ENCODE data around the gene PLA2G1B. TPM values are rescaled to one million over a fixed set of nuclear protein-coding genes. Genes with fewer than 3 reads are reported as not detected.

Gene PLA2G1B
- total and polyA plus RNA-seq, 9 of the 15 experiments (the other 6 are each of a cell fraction or from before 2014, with no cell fraction given), result 1.4 TPM; not detected in 8

DNA sequence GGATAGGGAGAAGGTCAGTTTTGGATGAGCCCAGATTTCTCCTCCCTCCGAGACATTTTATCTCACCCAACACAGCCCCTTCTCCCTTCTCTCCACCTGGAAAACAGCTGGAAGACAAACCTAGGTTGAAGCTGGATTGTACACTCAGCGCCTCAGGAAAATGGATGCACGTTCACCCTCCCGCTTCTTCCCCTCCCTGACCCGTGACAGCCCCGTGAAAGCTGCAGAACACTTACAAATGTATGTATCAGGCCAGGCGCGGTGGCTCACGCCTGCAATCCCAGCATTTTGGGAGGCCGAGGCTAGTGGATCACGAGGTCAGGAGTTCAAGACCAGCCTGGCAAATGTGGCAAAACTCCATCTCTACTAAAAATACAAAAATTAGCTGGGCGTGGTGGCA is 40.1 kb downstream of the PLA2G1B start:
- DNase-seq (ENCODE audit: extremely low read depth in 1 of 4, low spot score in 3 of 4), result no peak
- H3K36me3 ChIP-seq (ENCODE audit: control insufficient read depth, insufficient read depth, low read length), result no peaks in the 10 kb centered on the region
- H3K4me1 ChIP-seq (replicated peaks in 1 of 2; ENCODE audit: control insufficient read depth in 2 of 2, insufficient read depth in 2 of 2, low read length in 2 of 2), result peaks cover 5 to 27% of the 10 kb centered on the region in 2 experiments; a peak in 3 of 5 replicates
- 21% methylated on average over 12 of the region's 12 CpGs for WGBS (ENCODE audit: insufficient coverage, low coverage, missing lambda C conversion rate)
- no peaks in the 10 kb centered on the region for H3K79me2 ChIP-seq (ENCODE audit: control insufficient read depth, insufficient read depth, low read length)
- in situ Hi-C loops (cut with MboI) (no loop called here), intact Hi-C loops (cut with micrococcal nuclease) (no loop called here)
- no peaks in the 10 kb centered on the region for H3K9me3 ChIP-seq (replicated peaks; ENCODE audit: control insufficient read depth, insufficient read depth, low read depth, low read length)
- H3K27ac ChIP-seq (ENCODE audit: extremely low read depth, low read depth, low read length), result no peak overlapping the region
- CTCF ChIA-PET (ENCODE audit: low intra/inter-chr PET ratio), result no interaction called here
- no peaks in the 10 kb centered on the region for H3K9me1 ChIP-seq (ENCODE audit: control insufficient read depth, insufficient read depth, low read length)
- H3K9ac ChIP-seq (ENCODE audit: insufficient read depth in 1 of 2, low read depth in 2 of 2, low read length in 2 of 2), result no peak overlapping the region
- H3K4me2 ChIP-seq (ENCODE audit: insufficient read depth, low read length), result no peak overlapping the region
- no peak overlapping the region for H3K4me3 ChIP-seq
- H2AFZ ChIP-seq (ENCODE audit: low read depth, low read length), result no peak overlapping the region
- TF ChIP-seq TEAD1 (CRISPR knock-in tag; IDR thresholded peaks at IDR 0.05) (no peak), CEBPG (CRISPR knock-in tag; IDR thresholded peaks at IDR 0.05) (no peak), CEBPG (tag; conservative IDR thresholded peaks at IDR 0.05 in 1 of 2, IDR thresholded peaks at IDR 0.05 in 1 of 2) (no peak), REST (IDR thresholded peaks at IDR 0.05; ENCODE audit: borderline replicate concordance) (no peak), REST (CRISPR knock-in tag; IDR thresholded peaks at IDR 0.05; ENCODE audit: low read depth) (no peak)
- ATAC-seq, result no peak
- no TSS peak for BruUV-seq (replicated peaks)
- H4K20me1 ChIP-seq (replicated peaks; ENCODE audit: control insufficient read depth, insufficient read depth, low read length), result no peaks in the 10 kb centered on the region
- FAIRE-seq, result no peak
- H3K27me3 ChIP-seq (ENCODE audit: control insufficient read depth in 2 of 2, insufficient read depth in 2 of 2, low read length in 2 of 2), result no peaks in the 10 kb centered on the region
- POLR2A ChIA-PET, result interaction anchor here (0.6 to 7.4 kb wide), 10 partner anchors 13 to 1346 kb away, joined by 3 to 37 read pairs (median 4); partner anchors contain the start of gene RPLP0

Data from K562 (cell line).